Activated naive CD4-positive, alpha-beta T cell (primary cell): ENCODE measurements around the gene TTF2.

Source experiments
- DNase-seq, 4 experiments: peaks; one replicate each; lab custom pipeline; 2025; lab: John Stamatoyannopoulos, UW

The TTF2 gene

DNA sequence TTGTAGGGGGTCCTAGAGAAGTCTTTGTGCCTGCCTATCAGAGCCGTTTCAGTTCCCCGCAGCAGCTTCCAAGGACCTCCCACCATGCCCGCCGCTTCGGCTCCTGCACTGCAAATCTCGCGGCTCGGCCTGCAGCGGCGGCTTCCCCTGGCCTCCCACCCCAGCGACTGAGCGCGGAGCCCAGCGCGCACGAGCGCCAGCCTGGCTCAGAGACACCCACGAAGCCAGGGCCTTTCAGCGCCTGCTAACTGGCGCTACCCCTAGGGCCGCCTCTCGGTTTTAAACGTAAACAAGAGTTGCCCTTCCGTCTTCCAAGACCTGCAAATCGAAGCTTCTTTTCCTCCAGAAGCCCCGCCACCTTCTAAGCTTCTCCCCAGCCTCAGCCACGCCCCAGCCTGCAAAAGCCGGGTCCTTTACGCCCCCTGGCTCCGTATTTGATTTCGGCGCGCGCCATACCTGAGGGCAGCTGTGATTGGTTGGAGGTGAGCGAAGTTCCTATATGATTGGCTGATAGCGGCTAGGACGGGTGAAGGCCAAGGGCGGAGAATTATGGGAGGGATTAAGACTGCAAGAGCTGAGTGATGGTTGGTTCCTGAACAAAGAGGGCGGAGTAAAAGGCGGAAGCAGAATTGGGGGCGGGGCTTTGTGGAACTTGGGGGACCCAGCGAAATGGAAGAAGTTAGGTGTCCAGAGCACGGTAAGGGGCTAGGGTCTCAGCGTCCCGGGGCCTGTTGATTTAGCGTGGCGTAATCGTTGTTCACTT lies at the start of gene TTF2:
TTF2 (plus strand) TSS at position 649 of the 763 bp plus-strand sequence; CDS start at position 670, 21 bp downstream.
- peak; percentile 72 to 90 (median 86) for DNase-seq

DNA sequence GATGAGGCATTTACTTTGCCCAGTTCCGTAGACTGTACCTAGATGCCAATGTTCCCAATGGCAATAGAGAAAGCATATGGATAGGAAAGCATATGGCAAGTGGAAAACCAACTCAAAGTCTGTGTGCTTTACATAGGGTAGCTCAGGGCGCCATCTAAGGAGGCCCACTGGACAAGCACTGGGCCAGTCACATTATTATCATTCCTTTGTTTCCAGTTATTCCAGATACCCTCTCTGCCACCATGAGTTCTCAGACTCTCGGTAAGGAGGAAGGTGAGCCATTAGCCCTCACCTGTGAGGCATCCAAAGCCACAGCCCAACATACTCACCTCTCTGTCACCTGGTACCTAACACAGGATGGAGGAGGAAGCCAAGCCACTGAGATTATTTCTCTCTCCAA lies 48.8 kb upstream of the TTF2 start:
- no peak for DNase-seq

DNA sequence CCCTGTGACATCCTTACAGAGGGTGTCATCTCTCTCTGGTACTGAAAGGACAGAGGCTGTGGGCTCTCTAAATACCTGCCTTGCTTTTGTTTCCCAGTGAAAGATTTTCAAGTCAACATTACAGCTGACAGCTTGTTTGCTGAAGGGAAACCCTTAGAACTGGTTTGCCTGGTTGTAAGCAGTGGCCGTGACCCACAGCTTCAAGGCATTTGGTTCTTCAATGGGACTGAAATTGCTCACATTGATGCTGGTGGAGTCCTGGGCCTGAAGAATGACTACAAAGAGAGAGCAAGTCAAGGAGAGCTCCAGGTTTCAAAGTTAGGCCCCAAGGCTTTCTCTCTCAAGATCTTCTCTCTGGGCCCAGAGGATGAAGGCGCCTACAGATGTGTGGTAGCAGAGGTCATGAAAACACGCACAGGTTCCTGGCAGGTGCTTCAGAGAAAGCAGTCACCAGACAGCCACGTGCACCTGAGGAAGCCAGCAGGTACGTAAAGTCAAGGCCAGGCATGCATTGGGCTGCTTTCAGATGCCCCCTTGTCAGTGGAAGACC lies 46.7 kb upstream of the TTF2 start:
- no peak for DNase-seq

DNA sequence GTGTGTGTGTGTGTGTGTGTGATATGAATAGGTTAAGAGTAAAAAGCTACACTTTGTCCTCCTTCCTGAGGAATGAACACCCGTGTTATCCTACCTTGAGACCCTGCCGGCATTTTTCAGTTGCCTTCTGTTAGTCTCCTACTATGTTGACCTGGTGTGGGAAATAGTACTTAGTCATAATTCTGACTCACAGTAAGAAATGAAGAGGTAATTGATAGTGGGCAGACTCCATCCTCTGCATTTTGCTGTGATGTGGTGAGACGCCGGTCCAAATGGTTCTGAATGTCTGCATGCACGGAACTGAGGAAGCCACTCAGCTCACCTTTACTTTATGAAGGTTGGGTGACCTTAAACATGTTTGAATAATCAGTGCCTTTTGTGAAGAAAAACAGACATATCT lies 45.9 kb upstream of the TTF2 start:
- no peak for DNase-seq

DNA sequence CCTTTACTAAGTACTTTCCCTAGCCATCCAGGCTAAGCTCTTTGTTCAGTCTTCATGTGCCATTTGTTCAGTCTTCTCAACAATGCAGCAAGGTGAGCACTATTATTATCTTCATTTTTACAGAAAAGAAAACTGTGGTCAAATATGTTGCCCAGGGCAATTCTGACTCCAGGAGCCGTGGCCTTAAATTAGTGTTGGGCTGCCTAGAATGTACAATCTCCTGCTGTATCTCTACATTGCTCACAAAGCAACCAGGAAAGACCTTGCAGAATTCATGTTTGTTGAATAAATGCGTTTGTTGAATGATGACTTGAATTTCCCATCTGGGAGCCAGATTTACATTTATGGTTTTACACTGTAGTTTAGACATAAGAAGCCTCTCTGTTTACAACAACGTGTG lies 44.4 kb upstream of the TTF2 start:
- no peak for DNase-seq

DNA sequence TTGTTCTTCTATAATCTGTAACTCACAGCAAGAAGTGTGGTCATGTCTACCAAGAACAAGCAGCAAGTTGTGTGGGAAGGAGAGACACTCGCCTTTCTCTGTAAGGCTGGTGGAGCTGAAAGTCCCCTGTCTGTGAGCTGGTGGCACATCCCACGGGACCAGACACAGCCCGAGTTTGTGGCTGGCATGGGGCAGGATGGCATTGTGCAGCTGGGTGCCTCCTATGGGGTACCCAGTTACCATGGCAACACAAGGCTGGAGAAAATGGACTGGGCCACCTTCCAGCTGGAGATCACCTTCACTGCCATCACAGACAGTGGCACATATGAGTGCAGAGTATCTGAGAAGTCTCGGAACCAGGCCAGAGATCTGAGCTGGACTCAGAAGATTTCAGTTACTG lies 43.1 kb upstream of the TTF2 start:
- no peak for DNase-seq

DNA sequence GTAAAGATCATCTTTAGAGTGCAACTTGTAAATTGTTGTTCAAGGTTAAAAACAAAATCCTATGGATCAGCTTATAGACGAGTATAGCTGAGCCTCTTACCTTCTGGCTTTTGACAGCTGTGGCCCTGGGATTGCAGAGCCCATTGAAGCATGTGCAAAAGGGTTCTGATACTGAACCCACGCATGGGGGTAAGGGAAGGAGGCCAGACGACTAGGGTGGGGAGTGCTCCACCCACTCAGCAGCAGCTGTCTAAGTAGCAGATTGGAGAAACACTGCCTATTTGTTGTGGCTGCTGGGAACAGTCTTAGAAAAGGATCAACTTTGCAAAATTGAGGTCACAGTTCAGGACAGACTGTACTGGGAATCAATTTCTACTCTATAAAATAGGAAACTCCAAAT lies 42.5 kb upstream of the TTF2 start:
- DNase-seq = no peak

DNA sequence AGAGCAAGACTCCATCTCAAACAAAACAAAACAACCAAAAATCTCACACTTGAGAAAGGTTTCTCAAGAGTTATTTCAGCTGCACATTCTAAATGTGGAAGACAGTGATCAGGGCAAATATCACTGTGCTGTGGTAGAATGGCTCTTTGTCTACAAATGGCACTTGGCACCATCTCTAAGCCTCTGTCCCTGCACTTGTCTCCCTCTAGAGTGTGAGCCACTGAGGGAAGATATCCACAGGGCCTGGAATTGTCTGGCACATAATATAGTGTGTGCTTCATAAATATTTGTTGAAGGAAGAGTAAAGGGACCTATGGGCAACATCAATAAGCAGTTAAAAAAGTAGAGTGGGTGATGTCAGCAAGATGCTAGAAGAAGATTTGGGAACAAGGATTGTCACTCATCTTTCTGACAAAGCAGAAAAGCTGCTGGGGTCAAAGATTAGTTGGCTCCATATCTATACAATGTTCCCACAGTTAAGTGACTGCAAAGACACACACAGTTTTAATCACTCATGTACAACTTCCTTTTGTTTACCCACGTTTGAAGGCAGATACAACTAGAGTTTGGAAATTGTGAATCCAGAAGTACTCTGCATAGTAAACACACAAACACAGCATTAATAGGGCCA lies 39.5 kb upstream of the TTF2 start:
- DNase-seq = no peak

DNA sequence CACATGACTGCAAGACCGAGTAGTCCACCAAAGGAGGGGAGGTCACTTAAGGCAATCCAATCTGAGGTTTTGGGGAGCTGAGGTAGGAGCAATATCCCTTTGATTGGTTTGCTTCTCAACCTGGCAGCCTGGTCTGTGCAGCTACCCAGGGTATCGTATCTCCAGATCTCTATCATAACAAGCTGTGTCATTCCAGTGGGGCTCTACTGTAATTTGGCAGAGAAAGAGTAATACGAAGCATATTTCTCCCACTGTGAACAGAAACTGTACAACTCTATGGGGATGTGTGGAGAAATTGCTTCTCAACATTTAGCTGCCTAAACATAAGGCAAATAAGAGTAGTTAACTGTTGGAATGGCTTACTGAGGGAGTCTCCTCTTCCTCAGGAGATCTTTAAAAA lies 38.0 kb upstream of the TTF2 start:
- no peak for DNase-seq

DNA sequence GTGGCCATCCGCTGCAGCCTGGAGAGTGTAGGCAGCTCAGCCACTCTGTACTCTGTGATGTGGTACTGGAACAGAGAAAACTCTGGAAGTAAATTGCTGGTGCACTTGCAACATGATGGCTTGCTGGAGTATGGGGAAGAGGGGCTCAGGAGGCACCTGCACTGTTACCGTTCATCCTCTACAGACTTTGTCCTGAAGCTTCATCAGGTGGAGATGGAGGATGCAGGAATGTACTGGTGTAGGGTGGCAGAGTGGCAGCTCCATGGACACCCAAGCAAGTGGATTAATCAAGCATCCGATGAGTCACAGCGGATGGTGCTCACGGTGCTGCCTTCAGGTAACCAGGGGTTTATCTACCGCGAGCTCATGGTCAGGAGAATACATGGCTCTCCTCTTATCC lies 34.6 kb upstream of the TTF2 start:
- no peak for DNase-seq

DNA sequence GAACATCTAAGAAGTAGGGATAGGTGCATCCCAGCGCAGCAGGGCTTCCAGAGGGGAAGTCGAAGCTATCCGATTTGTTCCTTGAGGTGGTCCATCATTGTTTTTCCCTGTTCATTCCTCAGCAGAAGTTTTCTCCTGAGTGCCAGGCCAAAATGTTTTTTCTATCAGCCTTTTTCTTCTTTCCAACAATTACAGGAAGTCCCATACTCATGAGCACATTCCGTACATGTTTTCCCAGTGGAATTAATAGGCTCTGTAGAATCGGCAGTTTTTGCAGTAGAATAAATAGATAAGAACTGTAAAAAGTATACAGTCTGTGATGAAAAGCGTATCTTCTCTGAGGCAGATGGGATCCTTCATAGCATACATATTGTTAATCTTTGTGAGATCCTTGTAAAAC lies 33.8 kb upstream of the TTF2 start:
- no peak for DNase-seq

DNA sequence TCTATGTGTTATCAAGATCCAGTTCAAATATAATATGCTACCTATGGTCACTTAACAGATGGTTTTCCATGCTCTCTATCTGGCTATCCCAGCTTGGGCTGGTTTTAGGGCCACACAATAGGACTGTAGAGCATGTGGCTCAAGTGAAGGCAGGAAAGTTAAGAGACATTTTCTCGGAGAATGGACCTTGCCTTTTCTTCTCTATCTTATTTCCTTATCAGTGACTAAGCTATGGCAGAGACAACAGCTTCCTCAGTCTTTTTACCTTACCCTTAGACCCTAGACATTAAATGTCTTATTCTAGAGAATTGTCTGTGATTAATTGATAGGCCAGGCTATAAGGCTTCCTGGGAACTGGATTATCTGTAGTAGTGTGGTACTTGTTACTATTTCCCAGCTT lies 30.4 kb upstream of the TTF2 start:
- no peak for DNase-seq

DNA sequence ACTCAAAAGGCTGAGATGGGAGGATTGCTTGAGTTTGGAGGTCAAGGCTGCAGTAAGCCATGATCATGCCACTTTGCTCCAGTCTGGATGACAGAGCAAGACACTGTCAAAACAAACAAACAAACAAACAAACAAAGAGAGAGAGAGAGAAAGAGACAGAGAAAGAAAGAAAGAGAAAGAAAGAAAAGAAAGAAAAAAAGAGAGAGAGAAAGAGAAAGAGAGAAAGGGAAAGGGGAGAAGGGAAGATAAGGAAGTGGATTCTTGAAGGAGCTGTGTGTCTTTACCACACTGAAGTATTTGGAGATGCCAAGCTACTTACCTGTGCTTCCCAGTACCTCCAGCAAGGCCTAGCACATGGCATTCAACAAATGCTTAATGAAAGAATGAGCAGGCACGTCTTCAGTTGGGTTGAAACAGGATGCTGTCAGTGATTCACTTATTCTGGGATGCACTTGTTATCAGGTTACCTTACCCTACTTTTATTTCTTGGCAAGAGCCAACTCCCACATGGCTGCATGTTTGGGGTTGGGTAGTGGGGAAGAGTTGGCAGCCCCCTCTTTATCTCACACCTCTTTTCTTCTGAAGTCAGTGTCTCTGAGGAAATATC lies 29.8 kb upstream of the TTF2 start:
- no peak for DNase-seq

DNA sequence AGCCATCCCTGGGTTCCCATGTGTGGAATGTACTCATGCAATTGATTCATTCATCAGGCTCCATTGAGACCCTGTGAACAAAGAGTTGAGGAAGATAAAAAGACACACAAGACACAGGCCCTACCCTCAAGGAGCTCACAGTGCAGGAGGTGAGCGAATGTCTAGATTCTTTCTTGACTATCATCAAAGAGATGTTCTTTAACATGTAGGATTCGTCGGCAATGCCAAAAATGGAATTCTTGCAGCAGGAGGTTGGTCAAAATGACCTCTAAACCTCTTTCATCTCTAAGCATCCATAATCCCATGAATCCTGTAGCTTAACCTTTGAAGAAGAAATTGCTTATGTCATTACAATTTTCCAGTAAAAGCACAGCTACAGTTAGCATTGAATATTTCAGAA lies 27.9 kb upstream of the TTF2 start:
- DNase-seq = no peak

DNA sequence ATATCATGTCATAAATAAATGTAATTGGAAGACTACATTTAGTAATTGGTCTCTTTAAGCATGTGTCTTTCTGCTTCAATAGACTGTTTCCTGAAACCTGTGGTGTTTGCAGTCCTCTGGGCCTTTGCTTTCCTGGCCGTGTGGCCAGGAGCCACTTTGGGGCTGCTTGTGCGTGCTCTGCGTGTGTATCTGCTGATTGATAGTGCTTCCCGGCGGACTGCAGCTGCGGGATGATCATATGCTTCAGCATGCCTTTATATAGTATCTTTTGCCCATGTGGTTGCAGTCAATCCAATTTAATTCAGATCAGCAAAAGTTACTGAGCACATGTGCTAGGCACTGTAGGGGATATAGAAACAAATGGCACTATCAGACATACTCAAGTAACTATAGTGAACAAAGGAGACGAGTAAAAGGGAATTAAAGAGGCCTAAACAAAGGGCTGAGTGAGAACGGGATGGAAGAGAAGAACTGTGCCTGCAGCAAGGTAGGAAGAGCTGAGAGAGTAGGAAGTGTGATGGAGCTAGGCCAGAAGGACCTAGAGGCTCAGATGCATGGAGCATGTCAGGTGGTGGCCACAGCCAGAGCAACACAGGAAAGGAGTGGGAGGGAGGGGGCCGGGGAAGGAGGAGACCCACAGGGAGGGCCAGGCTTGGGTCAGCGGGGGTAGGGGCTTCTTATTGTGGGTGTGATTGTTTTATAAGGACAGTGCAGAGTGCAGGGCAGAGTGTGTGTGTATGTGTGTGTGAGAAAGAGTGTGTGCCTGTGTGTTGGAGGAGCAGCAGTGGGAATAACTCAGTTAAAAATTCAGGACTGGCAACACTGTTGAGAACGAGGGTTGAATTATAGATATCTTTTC lies 27.2 kb upstream of the TTF2 start:
- DNase-seq = no peak

DNA sequence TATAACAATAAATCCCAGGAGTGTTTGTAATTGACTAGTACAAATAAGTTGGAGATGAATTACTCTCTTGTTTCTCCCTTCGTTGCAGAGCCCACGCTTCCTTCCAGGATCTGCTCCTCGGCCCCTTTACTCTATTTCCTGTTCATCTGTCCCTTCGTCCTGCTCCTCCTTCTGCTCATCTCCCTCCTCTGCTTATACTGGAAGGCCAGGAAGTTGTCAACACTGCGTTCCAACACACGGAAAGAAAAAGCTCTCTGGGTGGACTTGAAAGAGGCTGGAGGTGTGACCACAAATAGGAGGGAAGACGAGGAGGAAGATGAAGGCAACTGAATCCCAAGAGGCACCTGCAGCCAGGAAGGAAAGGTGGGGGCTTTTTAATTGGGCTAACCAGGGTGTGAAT lies 26.4 kb upstream of the TTF2 start:
- DNase-seq = no peak

DNA sequence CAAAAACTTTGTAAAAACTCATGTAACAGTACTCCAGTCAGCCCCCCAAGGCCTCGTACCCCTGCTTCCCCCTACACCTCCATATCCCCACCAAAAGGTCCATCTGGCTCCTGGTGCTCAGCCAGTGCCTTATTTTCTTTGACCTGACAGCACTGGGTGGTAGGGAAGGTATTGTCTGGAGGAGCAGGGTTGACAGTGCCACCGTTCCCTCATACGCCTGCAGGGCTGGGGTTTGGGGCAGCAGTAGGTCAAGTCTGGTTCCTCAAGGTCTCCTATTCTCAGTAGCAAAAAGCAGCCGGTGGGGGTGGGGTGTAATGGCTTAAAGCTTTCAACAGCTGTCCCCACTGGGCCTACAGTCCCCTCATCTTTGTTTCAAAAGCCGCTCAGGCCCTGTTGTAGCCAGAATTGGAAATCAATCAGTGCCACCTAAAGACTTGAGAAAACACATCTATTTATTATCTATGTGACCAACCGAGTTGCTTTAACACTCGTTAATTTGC lies 25.3 kb upstream of the TTF2 start:
- DNase-seq = no peak

DNA sequence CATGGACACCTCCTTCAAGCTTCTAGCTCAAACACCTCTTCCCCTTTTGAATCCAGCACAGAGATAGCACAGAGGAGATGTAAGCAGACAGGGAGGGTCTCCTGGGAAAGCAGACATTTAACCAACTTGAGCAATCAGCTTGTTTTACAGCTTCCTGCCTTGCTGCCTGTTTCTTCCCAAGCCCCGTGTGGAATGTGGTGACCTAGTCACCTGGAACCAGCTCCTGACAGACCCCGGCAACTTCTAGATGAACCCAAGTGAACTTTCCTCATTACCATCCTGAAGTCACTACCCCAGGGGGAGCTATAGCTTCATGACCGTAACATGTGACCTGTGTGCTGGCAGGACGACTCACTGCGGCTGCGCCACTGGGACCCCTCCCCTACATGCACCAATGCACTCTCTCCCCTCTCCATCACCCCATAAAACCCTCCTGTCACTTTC lies 24.1 kb upstream of the TTF2 start:
- no peak for DNase-seq

DNA sequence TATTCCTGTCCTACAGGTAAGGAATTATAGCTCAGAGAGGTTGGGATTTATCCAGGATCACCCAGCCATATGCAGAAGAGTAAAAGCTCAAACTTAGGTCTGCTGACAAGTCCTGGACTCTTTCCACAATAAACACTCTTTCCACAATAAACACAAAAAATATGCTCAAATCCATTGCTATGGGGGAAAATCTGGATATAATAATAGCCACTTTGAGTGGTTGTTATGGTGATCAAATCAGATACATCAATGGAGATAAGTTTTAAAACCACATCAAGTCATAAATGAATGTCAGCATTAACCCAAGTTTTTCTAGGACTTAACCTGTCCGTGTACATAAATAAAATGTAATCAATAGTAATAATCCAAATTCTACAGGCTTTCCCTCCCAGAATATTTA lies 22.3 kb upstream of the TTF2 start:
- no peak for DNase-seq

DNA sequence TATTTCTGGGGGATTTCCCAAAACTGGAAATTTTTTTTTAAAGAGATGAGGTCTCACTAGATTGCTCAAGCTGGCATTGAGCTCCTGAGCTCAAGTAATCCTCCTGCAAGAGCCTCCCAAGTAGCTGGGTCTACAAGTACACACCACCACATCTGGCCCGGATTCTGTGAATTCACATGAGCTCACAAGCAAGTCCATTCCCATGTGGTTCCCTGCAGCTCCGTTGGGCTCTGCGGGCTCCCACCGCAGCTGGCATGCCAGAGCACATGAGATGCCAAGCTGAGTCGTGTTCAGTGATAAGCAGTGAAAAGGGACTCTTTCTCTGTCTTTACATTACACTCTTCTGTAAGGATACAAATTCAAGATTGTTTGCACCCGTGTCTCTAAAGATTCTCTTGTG lies 21.9 kb upstream of the TTF2 start:
- no peak for DNase-seq

DNA sequence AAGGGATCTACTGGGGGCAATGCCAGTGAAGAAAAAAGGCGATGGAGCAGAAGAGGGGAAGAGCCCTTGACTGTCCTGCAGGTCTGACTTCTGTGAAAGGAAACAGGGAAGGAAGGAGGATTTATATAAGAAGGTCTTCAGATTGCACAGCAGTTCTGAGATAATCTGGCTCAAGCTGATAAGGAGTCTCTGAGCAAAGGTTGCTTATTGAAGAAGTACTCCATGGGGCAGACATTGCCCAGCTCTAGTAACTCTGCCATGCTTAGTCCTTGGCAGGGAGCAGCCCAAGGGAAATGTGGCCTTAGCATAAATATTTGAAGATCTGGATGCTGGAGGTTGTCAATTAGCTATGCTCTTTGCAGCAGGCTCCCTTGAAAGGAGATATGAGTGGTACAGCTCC lies 15.9 kb upstream of the TTF2 start:
- DNase-seq = no peak

DNA sequence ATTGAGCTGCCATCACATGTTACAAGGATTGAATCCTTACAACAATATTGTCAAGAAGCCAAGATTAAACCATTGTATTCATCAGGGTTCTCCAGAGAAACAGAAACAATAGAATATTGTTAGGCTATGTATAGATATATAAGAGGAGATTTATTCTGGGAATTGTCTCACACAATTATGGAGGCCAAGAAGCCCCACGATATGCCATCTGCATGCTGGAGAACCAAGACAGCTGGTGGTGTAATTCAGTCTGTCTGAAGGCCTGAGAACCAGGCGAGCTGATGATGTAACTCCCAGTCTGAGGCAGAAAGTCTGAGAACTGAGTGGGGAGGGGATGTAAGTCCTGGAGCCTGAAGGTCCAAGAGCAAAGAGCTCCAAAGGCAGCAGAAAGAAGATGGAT lies 14.5 kb upstream of the TTF2 start:
- no peak for DNase-seq
